OCI-LY7 (cell line): ENCODE data around the gene GPR87. TPM values are rescaled to one million over a fixed set of nuclear protein-coding genes. Genes with fewer than 3 reads are reported as not detected.

Source experiments
- BruUV-seq: library from RNA; stranded (reverse); fragments of 400-500 nt; replicated peaks from 2 replicates; lab custom pipeline; 2021; lab: Mats Ljungman, UMichigan
- CTCF ChIA-PET: fragments of 300-600 bp; sonication (Branson Sonifier 250); formaldehyde crosslinking; loops from one replicate; lab custom pipeline; 2022; ENCODE audit warnings: antibody characterized with exemption; ENCODE audit not compliant: unreplicated experiment; lab: Charles Lee
- POLR2A ChIA-PET: fragments of 300-600 bp; sonication (Branson Sonifier 250); formaldehyde crosslinking; loops from one replicate; lab custom pipeline; 2022; ENCODE audit warnings: antibody characterized with exemption; lab: Charles Lee
- DNase-seq: peaks from one replicate; pipeline ENCODE4 v3.0.0-alpha.2; 2015; ENCODE audit warnings: low spot score
- H2AFZ ChIP-seq: fragments of 200-600 bp; sonication (generic), shearing (Covaris generic); 2 replicates; pipeline ENCODE4 v1.6.1; 2014; ENCODE audit warnings: mild to moderate bottlenecking, antibody characterized with exemption, low read length, moderate library complexity
- H3K27ac ChIP-seq: fragments of 200-600 bp; sonication (generic); 2 replicates; pipeline ENCODE4 v1.5.1; 2014; ENCODE audit warnings: mixed run types, low read depth, mild to moderate bottlenecking, moderate library complexity, low read length, inconsistent platforms; ENCODE audit not compliant: poor library complexity, severe bottlenecking
- H3K36me3 ChIP-seq: fragments of 200-600 bp; sonication (generic); 2 replicates; pipeline ENCODE4 v1.6.1; 2014; ENCODE audit warnings: mild to moderate bottlenecking, antibody characterized with exemption, low read length, moderate library complexity, mixed read lengths; ENCODE audit not compliant: insufficient read depth
- H3K4me1 ChIP-seq: fragments of 200-600 bp; sonication (generic); 2 replicates; pipeline ENCODE4 v1.5.1; 2014; ENCODE audit warnings: mild to moderate bottlenecking, low read length; ENCODE audit not compliant: insufficient read depth, poor library complexity, severe bottlenecking
- H3K4me2 ChIP-seq: fragments of 200-600 bp; sonication (generic); 2 replicates; pipeline ENCODE4 v1.6.1; 2014; ENCODE audit warnings: mild to moderate bottlenecking, low read length
- H3K4me3 ChIP-seq: fragments of 200-600 bp; sonication (generic); 2 replicates; pipeline ENCODE4 v1.5.1; 2014; ENCODE audit warnings: mild to moderate bottlenecking, low read depth, low read length; ENCODE audit not compliant: poor library complexity, severe bottlenecking
- H3K79me2 ChIP-seq: fragments of 200-600 bp; sonication (generic); 2 replicates; pipeline ENCODE4 v1.6.1; 2016; ENCODE audit warnings: low read depth, mild to moderate bottlenecking, low read length, moderate library complexity, mixed read lengths; ENCODE audit not compliant: insufficient read depth
- H3K9me2 ChIP-seq: fragments of 200-600 bp; sonication (generic); 2 replicates; pipeline ENCODE4 v1.6.1; 2016; ENCODE audit warnings: mild to moderate bottlenecking, low read length, mixed read lengths; ENCODE audit not compliant: insufficient read depth
- H3K9me3 ChIP-seq: fragments of 200-600 bp; sonication (generic); 2 replicates; pipeline ENCODE4 v1.6.1; 2014; ENCODE audit warnings: mild to moderate bottlenecking, mixed run types, low read length, mixed read lengths
- H4K20me1 ChIP-seq: fragments of 200-600 bp; sonication (generic); 2 replicates; pipeline ENCODE4 v1.6.1; 2014; ENCODE audit warnings: mild to moderate bottlenecking, antibody characterized with exemption, low read length, moderate library complexity, mixed read lengths; ENCODE audit not compliant: insufficient read depth
- EZH2phosphoT487 ChIP-seq: fragments of 200-600 bp; sonication (generic); IDR thresholded peaks from 2 replicates; pipeline ENCODE4 v1.6.1; 2018; ENCODE audit warnings: low read depth, borderline replicate concordance, mild to moderate bottlenecking, mixed run types, antibody characterized with exemption, low read length, moderate library complexity, mixed read lengths
- intact Hi-C: fragments of 100-400 bp; cut with micrococcal nuclease; formaldehyde crosslinking; loops from one replicate; pipeline ENCODE4 v1.10.0; 2022; ENCODE audit not compliant: unreplicated experiment
- total RNA-seq, 2 experiments: library from RNA; depleted of rRNA in 1 of 2; stranded (reverse); fragments of >200 nt in 1 of 2; shearing (Covaris generic) in 1 of 2; gene quantifications; 2 replicates each; pipeline ENCODE4 v1.2.3, GENCODE V29; 2014 to 2022
- TF ChIP-seq, protein P1 (sequence below): fragments of 200-600 bp; sonication (generic); conservative IDR thresholded peaks from 2 replicates; pipeline ENCODE4 v1.5.1; 2014; ENCODE audit warnings: mild to moderate bottlenecking, antibody characterized with exemption, low read length, moderate library complexity, mixed read lengths

The GPR87 gene
- total RNA-seq, 2 experiments from 2014 or later, result not detected

DNA sequence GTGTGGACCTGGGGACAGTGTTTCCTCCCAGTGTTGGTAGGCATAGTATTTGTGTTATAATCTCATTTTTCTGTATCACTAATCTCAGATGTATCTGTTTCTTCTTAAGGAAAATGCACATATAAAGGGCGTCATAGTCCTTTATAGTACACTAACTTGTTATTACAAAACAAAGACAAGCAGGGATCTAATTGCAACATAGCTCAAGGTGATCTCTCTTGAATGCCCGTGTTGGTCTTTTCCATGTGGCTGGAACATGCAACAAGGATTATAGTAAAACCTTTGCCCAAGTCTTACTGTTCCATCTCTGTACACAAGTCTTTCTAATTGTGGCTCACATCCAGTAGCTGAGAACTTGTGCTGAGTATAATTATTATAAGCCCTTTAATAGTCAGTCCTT is 3.5 kb upstream of the GPR87 start:
- Histone ChIP-seq H3K9me2 (no peaks in the 10 kb centered on the region), H3K79me2 (no peaks in the 10 kb centered on the region), H3K9me3 (no peaks in the 10 kb centered on the region), H3K36me3 (no peaks in the 10 kb centered on the region), H2AFZ (no peak overlapping the region), H3K4me2 (no peak overlapping the region), H4K20me1 (no peaks in the 10 kb centered on the region), H3K4me3 (no peak overlapping the region), H3K27ac (no peak overlapping the region), H3K4me1 (no peaks in the 10 kb centered on the region)
- TF ChIP-seq, protein P1, sequence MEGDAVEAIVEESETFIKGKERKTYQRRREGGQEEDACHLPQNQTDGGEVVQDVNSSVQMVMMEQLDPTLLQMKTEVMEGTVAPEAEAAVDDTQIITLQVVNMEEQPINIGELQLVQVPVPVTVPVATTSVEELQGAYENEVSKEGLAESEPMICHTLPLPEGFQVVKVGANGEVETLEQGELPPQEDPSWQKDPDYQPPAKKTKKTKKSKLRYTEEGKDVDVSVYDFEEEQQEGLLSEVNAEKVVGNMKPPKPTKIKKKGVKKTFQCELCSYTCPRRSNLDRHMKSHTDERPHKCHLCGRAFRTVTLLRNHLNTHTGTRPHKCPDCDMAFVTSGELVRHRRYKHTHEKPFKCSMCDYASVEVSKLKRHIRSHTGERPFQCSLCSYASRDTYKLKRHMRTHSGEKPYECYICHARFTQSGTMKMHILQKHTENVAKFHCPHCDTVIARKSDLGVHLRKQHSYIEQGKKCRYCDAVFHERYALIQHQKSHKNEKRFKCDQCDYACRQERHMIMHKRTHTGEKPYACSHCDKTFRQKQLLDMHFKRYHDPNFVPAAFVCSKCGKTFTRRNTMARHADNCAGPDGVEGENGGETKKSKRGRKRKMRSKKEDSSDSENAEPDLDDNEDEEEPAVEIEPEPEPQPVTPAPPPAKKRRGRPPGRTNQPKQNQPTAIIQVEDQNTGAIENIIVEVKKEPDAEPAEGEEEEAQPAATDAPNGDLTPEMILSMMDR, result no peak
- TF ChIP-seq EZH2phosphoT487, result no peak
- ChIA-PET CTCF (no interaction called here), POLR2A (interaction anchor here (1.3 kb wide), 1 partner anchor 62 kb away, joined by 5 read pairs; no protein-coding TSS in a partner anchor)
- no peak for DNase-seq
- no TSS peak for BruUV-seq
- intact Hi-C loops, result no loop called here

DNA sequence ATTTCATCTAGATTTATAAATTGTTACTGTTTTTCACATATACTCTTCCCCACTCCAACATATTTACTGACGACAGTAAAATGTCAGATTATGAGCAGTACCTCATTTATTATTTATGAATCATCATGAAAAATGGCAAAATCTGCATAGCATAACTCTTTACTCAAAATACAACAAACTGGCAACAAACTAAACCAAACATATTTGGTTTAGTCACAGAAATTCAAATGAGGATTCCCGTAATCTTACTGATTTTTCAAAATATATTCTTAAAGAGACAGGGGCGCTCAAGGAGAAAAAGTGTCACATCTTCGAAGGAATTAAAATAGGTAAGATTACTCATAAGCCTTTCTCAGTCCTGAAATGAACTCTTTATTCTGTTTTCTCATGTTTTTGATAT is 3.0 kb upstream of the GPR87 start:
- BruUV-seq, result no TSS peak
- H3K9me2 ChIP-seq, result no peaks in the 10 kb centered on the region

DNA sequence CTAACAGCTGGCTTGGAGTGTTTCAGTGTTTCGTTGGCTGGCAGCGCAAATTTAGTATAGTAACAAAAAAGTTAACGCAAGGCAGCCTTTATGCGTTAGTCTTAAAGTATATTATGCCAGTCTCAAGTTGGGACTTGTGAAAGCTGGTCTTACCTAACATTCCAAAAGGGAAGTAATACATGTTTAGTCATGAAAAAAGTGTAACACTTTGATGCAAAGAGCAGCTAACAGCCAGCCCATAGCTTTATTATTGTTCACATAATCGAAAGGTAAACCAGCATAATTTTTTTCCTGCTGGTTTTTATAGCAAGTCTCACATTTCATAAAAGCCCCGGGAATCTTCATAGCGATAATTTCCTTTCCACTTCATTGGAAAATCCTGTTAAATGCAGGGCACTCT is 2.4 kb upstream of the GPR87 start:
- H3K4me2 ChIP-seq, result no peak overlapping the region
- POLR2A ChIA-PET, result interaction anchor here (0.6 kb wide), 1 partner anchor 20 kb away, joined by 3 read pairs; no protein-coding TSS in a partner anchor
- H3K9me3 ChIP-seq, result no peaks in the 10 kb centered on the region
- H4K20me1 ChIP-seq, result no peaks in the 10 kb centered on the region
- H3K27ac ChIP-seq, result no peak overlapping the region
- BruUV-seq, result no TSS peak
- H3K79me2 ChIP-seq, result no peaks in the 10 kb centered on the region
- H2AFZ ChIP-seq, result no peak overlapping the region
- no peaks in the 10 kb centered on the region for H3K4me1 ChIP-seq
- no peaks in the 10 kb centered on the region for H3K36me3 ChIP-seq
- no peak for DNase-seq
- TF ChIP-seq EZH2phosphoT487, result no peak
- TF ChIP-seq, protein P1, result no peak
- CTCF ChIA-PET, result no interaction called here
- H3K4me3 ChIP-seq, result no peak overlapping the region
- no peaks in the 10 kb centered on the region for H3K9me2 ChIP-seq
- intact Hi-C loops, result no loop called here

More for the DNA sequence above, 3.0 kb upstream of the GPR87 start:
- H4K20me1 ChIP-seq, result no peaks in the 10 kb centered on the region
- no peak overlapping the region for H3K27ac ChIP-seq
- no peaks in the 10 kb centered on the region for H3K79me2 ChIP-seq
- no peak overlapping the region for H2AFZ ChIP-seq
- TF ChIP-seq, protein P1, result no peak
- no peak for TF ChIP-seq EZH2phosphoT487
- ChIA-PET POLR2A (no interaction called here), CTCF (no interaction called here)
- no peaks in the 10 kb centered on the region for H3K36me3 ChIP-seq
- intact Hi-C loops, result no loop called here
- no peaks in the 10 kb centered on the region for H3K9me3 ChIP-seq
- no peak overlapping the region for H3K4me2 ChIP-seq
- H3K4me1 ChIP-seq, result no peaks in the 10 kb centered on the region
- DNase-seq, result no peak
- H3K4me3 ChIP-seq, result no peak overlapping the region
